ENCODE measurements around the gene AKT1S1. TPM values are rescaled to one million over a fixed set of nuclear protein-coding genes. Genes with fewer than 3 reads are reported as not detected.

Gene AKT1S1
- total and polyA plus RNA-seq, 2 of the 13 experiments (the other 11 are each of a cell fraction or from before 2014, with no cell fraction given) = 13.5 to 27.8 TPM

- TF ChIP-seq CREB1 (IDR thresholded peaks at IDR 0.05) (peak; percentile 96), CREB1 (CRISPR knock-in tag; IDR thresholded peaks at IDR 0.05) (peak; percentile 98), CEBPG (CRISPR knock-in tag; IDR thresholded peaks at IDR 0.05) (peak; percentile 85), ZKSCAN5 (CRISPR knock-in tag; IDR thresholded peaks at IDR 0.05) (0 out of 2 replicates have a peak, but pooled peaks have one; percentile 61), ZNF430 (CRISPR knock-in tag; IDR thresholded peaks at IDR 0.05) (no peak), FOXC1 (CRISPR knock-in tag; IDR thresholded peaks at IDR 0.05; ENCODE audit: borderline replicate concordance) (peak; percentile 73; the same call in 1 of the 2 replicates), ZNF234 (CRISPR knock-in tag; conservative IDR thresholded peaks at IDR 0.05) (no peak), ZBTB7B (CRISPR knock-in tag; IDR thresholded peaks at IDR 0.05) (0 out of 2 replicates have a peak, but pooled peaks have one; percentile 52), U2AF1 (optimal IDR thresholded peaks at IDR 0.05; ENCODE audit: low read depth, low read length) (no peak), ESRRA (CRISPR knock-in tag; IDR thresholded peaks at IDR 0.05; ENCODE audit: low read depth) (peak; percentile 44; the same call in 1 of the 2 replicates), HDAC6 (IDR thresholded peaks at IDR 0.05; ENCODE audit: low read depth, low read length) (no peak), NR2C2 (CRISPR knock-in tag; IDR thresholded peaks at IDR 0.05; ENCODE audit: borderline replicate concordance) (peak; percentile 82; the same call in 1 of the 2 replicates), KDM5B (CRISPR knock-in tag; IDR thresholded peaks at IDR 0.05; ENCODE audit: borderline replicate concordance) (peak; percentile 53; the same call in 1 of the 2 replicates), ZNF607 (CRISPR knock-in tag; IDR thresholded peaks at IDR 0.05; ENCODE audit: borderline replicate concordance) (no peak; the same call in 1 of the 2 replicates), DMAP1 (CRISPR knock-in tag; IDR thresholded peaks at IDR 0.05) (peak; percentile 79; the same call in 1 of the 2 replicates), ZNF224 (CRISPR knock-in tag; IDR thresholded peaks at IDR 0.05) (0 out of 2 replicates have a peak, but pooled peaks have one; percentile 25), ZNF629 (CRISPR knock-in tag; conservative IDR thresholded peaks at IDR 0.05) (0 out of 2 replicates have a peak, but pooled peaks have one; percentile 12), HDAC1 (CRISPR knock-in tag; IDR thresholded peaks at IDR 0.05) (no peak), KDM4B (CRISPR knock-in tag; IDR thresholded peaks at IDR 0.05) (no peak; the same call in 1 of the 2 replicates), ZNF615 (CRISPR knock-in tag; IDR thresholded peaks at IDR 0.05; ENCODE audit: borderline replicate concordance) (no peak), SETDB1 (CRISPR knock-in tag; IDR thresholded peaks at IDR 0.05; ENCODE audit: borderline replicate concordance) (no peak), ZNF883 (CRISPR knock-in tag; IDR thresholded peaks at IDR 0.05; ENCODE audit: not compliant biosample characterization) (peak; percentile 43), SRF (IDR thresholded peaks at IDR 0.05; ENCODE audit: low read depth, low read length) (peak; percentile 70; the same call in 1 of the 2 replicates), ZBTB38 (CRISPR knock-in tag; IDR thresholded peaks at IDR 0.05) (no peak), ZNF501 (CRISPR knock-in tag; IDR thresholded peaks at IDR 0.05) (peak; percentile 75), ZNF451 (CRISPR knock-in tag; IDR thresholded peaks at IDR 0.05) (no peak), HNRNPH1 (optimal IDR thresholded peaks at IDR 0.05; ENCODE audit: low read depth, low read length) (no peak), TP53 (CRISPR knock-in tag; conservative IDR thresholded peaks at IDR 0.05) (peak; percentile 76; the same call in 1 of the 2 replicates), ZNF879 (CRISPR knock-in tag; IDR thresholded peaks at IDR 0.05) (no peak), ZNF567 (CRISPR knock-in tag; IDR thresholded peaks at IDR 0.05; ENCODE audit: borderline replicate concordance) (no peak), ZNF251 (CRISPR knock-in tag; IDR thresholded peaks at IDR 0.05) (no peak), RCOR2 (CRISPR knock-in tag; IDR thresholded peaks at IDR 0.05) (no peak; the same call in 1 of the 2 replicates), ZNF235 (CRISPR knock-in tag; IDR thresholded peaks at IDR 0.05; ENCODE audit: borderline replicate concordance) (peak; percentile 72; the same call in 1 of the 2 replicates), NFIC (IDR thresholded peaks at IDR 0.05; ENCODE audit: low read length) (no peak; the same call in 1 of the 2 replicates), NONO (IDR thresholded peaks at IDR 0.05) (no peak), NONO (CRISPR knock-in tag; conservative IDR thresholded peaks at IDR 0.05) (peak; percentile 66)
Observed at GRCh38 chr19:49876422-49877019, 634 bp downstream of the AKT1S1 start (continued).
